GM12801 (cell line): ENCODE results near the gene SLC4A4.

Source experiments
- CTCF ChIP-seq: IDR thresholded peaks from one replicate; pipeline ENCODE4 v1.5.1; 2011; ENCODE audit warnings: control low read depth; ENCODE audit not compliant: insufficient read length; ENCODE audit errors: extremely low read depth

SLC4A4 gene

GRCh38 chr4:71607780-71608677 lies 269.2 kb downstream of the SLC4A4 start:
- TF ChIP-seq CTCF, result no peak

- TF ChIP-seq CTCF, result no peak
Observed at GRCh38 chr4:71608678-71609071, 269.9 kb downstream of the SLC4A4 start.

GRCh38 chr4:71609167-71609566 lies 270.3 kb downstream of the SLC4A4 start:
- TF ChIP-seq CTCF, result no peak

- no peak for TF ChIP-seq CTCF
Observed at GRCh38 chr4:71609651-71610050, 270.8 kb downstream of the SLC4A4 start.

- TF ChIP-seq CTCF, result no peak
Observed at GRCh38 chr4:71614621-71615020, 275.8 kb downstream of the SLC4A4 start.

GRCh38 chr4:71616168-71616811 lies 277.5 kb downstream of the SLC4A4 start:
- TF ChIP-seq CTCF, result no peak
